Occipital lobe (tissue), 2 donors: ENCODE measurements around the gene NUTM2D. TPM values are rescaled to one million over a fixed set of nuclear protein-coding genes. Genes with fewer than 3 reads are reported as not detected.
"Not testable (repeated sequence)": the region's sequence is repeated elsewhere in the genome, so short reads cannot be mapped to it uniquely, and the experiment has no call there.

Experiments
- DNase-seq: peaks from one replicate; lab custom pipeline; 2025; lab: John Stamatoyannopoulos, UW
- total RNA-seq: library from RNA; depleted of rRNA; stranded (reverse); fragments of >200 nt; gene quantifications from one replicate; pipeline ENCODE4 v1.2.3, GENCODE V29; 2014

Gene NUTM2D
- 3.9 TPM for total RNA-seq

- not testable (repeated sequence) for DNase-seq
Measured at GRCh38 chr10:87357444-87357843, at the start of gene NUTM2D. Gene NUTM2D, plus strand, starts transcription at chr10:87357744. Its CDS starts 522 bp downstream, at chr10:87358266.

- DNase-seq = not testable (repeated sequence)
Measured at GRCh38 chr10:87308702-87309101, 48.8 kb upstream of the NUTM2D start.

GRCh38 chr10:87309657-87310056 is 47.9 kb upstream of the NUTM2D start:
- not testable (repeated sequence) for DNase-seq

GRCh38 chr10:87311521-87311920 is 46.0 kb upstream of the NUTM2D start:
- DNase-seq = not testable (repeated sequence)

GRCh38 chr10:87313649-87314359 is 43.7 kb upstream of the NUTM2D start:
- DNase-seq = not testable (repeated sequence)

GRCh38 chr10:87314360-87314973 is 43.1 kb upstream of the NUTM2D start:
- not testable (repeated sequence) for DNase-seq

- not testable (repeated sequence) for DNase-seq
Measured at GRCh38 chr10:87321505-87321904, 36.0 kb upstream of the NUTM2D start.

GRCh38 chr10:87324559-87324958 is 33.0 kb upstream of the NUTM2D start:
- not testable (repeated sequence) for DNase-seq

GRCh38 chr10:87327958-87328357 is 29.6 kb upstream of the NUTM2D start:
- not testable (repeated sequence) for DNase-seq

GRCh38 chr10:87329131-87329530 is 28.4 kb upstream of the NUTM2D start:
- not testable (repeated sequence) for DNase-seq

GRCh38 chr10:87332687-87333086 is 24.9 kb upstream of the NUTM2D start:
- not testable (repeated sequence) for DNase-seq

GRCh38 chr10:87340411-87340810 is 17.1 kb upstream of the NUTM2D start:
- DNase-seq = not testable (repeated sequence)

- not testable (repeated sequence) for DNase-seq
Measured at GRCh38 chr10:87341546-87342142, 15.9 kb upstream of the NUTM2D start.

- DNase-seq = peak; percentile 87
Measured at GRCh38 chr10:87342249-87342710, 15.3 kb upstream of the NUTM2D start.

- DNase-seq = peak; percentile 69
Measured at GRCh38 chr10:87342711-87343258, 14.8 kb upstream of the NUTM2D start.

- DNase-seq = not testable (repeated sequence)
Measured at GRCh38 chr10:87345743-87346142, 11.8 kb upstream of the NUTM2D start.

- not testable (repeated sequence) for DNase-seq
Measured at GRCh38 chr10:87350161-87350560, 7.4 kb upstream of the NUTM2D start.

GRCh38 chr10:87352825-87353224 is 4.7 kb upstream of the NUTM2D start:
- DNase-seq = not testable (repeated sequence)

GRCh38 chr10:87355110-87355509 is 2.4 kb upstream of the NUTM2D start:
- DNase-seq = not testable (repeated sequence)

- DNase-seq = not testable (repeated sequence)
Measured at GRCh38 chr10:87358159-87358558, 615 bp downstream of the NUTM2D start.

GRCh38 chr10:87369514-87370112 is 12.1 kb downstream of the NUTM2D start:
- not testable (repeated sequence) for DNase-seq
